HCT116 (cell line): ENCODE measurements around the gene AEBP2.

ENCODE experiments used
- CTCF ChIP-seq, 3 experiments: fragments of 200-600 bp in 1 of 3; sonication (generic) in 1 of 3; IDR thresholded peaks in 2 of 3; conservative IDR thresholded peaks in 1 of 3; 2 replicates each; pipeline ENCODE4 v1.5.1; 2012 to 2017; ENCODE audit warnings: low read depth in 2 of 3, low read length in 2 of 3, antibody characterized with exemption in 1 of 3, borderline replicate concordance in 1 of 3, control low read depth in 1 of 3, mild to moderate bottlenecking in 1 of 3, mixed read lengths in 1 of 3, mixed run types in 1 of 3, moderate library complexity in 1 of 3; ENCODE audit not compliant: insufficient read depth in 1 of 3
- EGR1 ChIP-seq: IDR thresholded peaks from 2 replicates; pipeline ENCODE4 v1.6.1; 2012; ENCODE audit warnings: low read depth
- EZH2 ChIP-seq: fragments of 200-600 bp; sonication (generic); IDR thresholded peaks from 2 replicates; pipeline ENCODE4 v1.6.1; 2017; ENCODE audit warnings: antibody characterized with exemption, mixed run types
- EZH2phosphoT487 ChIP-seq: fragments of 200-600 bp; IDR thresholded peaks from 2 replicates; pipeline ENCODE4 v1.6.1; 2018; ENCODE audit warnings: antibody characterized with exemption, borderline replicate concordance
- JUND ChIP-seq: IDR thresholded peaks from 2 replicates; pipeline ENCODE4 v1.6.1; 2012
- POLR2A ChIP-seq: IDR thresholded peaks from 2 replicates; pipeline ENCODE4 v1.7.0; 2011; ENCODE audit warnings: borderline replicate concordance; ENCODE audit not compliant: insufficient read depth, insufficient read length; ENCODE audit errors: extremely low read depth
- POLR2AphosphoS5 ChIP-seq: IDR thresholded peaks from 2 replicates; pipeline ENCODE4 v1.6.1; 2011; ENCODE audit warnings: mild to moderate bottlenecking, low read depth, low read length, moderate library complexity
- RAD21 ChIP-seq: IDR thresholded peaks from 2 replicates; pipeline ENCODE4 v1.6.1; 2012; ENCODE audit warnings: low read depth, mild to moderate bottlenecking
- REST ChIP-seq: IDR thresholded peaks from 2 replicates; pipeline ENCODE4 v1.6.1; 2012; ENCODE audit warnings: low read depth
- TCF7L2 ChIP-seq: IDR thresholded peaks from 2 replicates; pipeline ENCODE4 v1.7.0; 2011; ENCODE audit warnings: borderline replicate concordance, inconsistent platforms; ENCODE audit not compliant: insufficient read depth, insufficient read length; ENCODE audit errors: extremely low read depth
- ZBTB33 ChIP-seq: IDR thresholded peaks from 2 replicates; pipeline ENCODE4 v1.6.1; 2011; ENCODE audit warnings: mild to moderate bottlenecking, low read length, moderate library complexity; ENCODE audit not compliant: insufficient replicate concordance; ENCODE audit errors: extremely low read depth
- ZNF274 ChIP-seq: fragments of 200-500 bp; sonication (Bioruptor generic); IDR thresholded peaks from 2 replicates; pipeline ENCODE4 v1.6.1; 2014; ENCODE audit warnings: mild to moderate bottlenecking, low read depth, low read length, inconsistent platforms

GRCh38 chr12:19518209-19518608 lies 78.9 kb downstream of the AEBP2 start:
- no peak for TF ChIP-seq POLR2AphosphoS5
- TF ChIP-seq CTCF (IDR thresholded peaks at IDR 0.05 in 2 of 3, conservative IDR thresholded peaks at IDR 0.05 in 1 of 3; ENCODE audit: borderline replicate concordance in 1 of 3, insufficient read depth in 1 of 3, low read depth in 2 of 3, low read length in 2 of 3), result no peak
- no peak for TF ChIP-seq JUND
- TF ChIP-seq POLR2A, result no peak
- TF ChIP-seq ZNF274, result no peak
- no peak for TF ChIP-seq TCF7L2
- no peak for TF ChIP-seq EZH2phosphoT487
- TF ChIP-seq REST, result no peak
- no peak for TF ChIP-seq RAD21
- no peak for TF ChIP-seq EGR1
- no peak for TF ChIP-seq EZH2
- no peak for TF ChIP-seq ZBTB33
